Measurements from ENCODE around the gene SUFU.

DNA sequence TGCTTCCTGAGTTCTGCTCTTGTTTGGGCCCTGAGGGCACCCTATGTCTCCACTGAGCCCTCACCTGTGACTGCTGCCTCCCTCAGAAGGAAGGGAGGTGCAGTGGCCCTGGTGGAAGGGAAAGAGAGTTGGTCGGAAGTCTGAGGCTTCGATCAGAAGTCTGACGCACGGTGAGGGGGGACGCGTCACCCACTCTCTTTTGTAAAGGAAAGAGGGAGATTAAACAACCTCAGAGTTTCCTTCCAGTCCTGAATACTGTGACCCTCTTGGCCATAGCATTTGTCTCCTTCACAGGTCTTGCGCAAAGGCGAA lies 109.1 kb downstream of the SUFU start:
- TF ChIP-seq, protein P1, sequence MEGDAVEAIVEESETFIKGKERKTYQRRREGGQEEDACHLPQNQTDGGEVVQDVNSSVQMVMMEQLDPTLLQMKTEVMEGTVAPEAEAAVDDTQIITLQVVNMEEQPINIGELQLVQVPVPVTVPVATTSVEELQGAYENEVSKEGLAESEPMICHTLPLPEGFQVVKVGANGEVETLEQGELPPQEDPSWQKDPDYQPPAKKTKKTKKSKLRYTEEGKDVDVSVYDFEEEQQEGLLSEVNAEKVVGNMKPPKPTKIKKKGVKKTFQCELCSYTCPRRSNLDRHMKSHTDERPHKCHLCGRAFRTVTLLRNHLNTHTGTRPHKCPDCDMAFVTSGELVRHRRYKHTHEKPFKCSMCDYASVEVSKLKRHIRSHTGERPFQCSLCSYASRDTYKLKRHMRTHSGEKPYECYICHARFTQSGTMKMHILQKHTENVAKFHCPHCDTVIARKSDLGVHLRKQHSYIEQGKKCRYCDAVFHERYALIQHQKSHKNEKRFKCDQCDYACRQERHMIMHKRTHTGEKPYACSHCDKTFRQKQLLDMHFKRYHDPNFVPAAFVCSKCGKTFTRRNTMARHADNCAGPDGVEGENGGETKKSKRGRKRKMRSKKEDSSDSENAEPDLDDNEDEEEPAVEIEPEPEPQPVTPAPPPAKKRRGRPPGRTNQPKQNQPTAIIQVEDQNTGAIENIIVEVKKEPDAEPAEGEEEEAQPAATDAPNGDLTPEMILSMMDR (IDR thresholded peaks at IDR 0.05), result no peak
- TF ChIP-seq EZH2phosphoT487 (IDR thresholded peaks at IDR 0.05) (no peak), EZH2 (IDR thresholded peaks at IDR 0.05) (no peak)
